Prostate gland (tissue), 2 donors: ENCODE data around the gene ZMPSTE24. TPM values are rescaled to one million over a fixed set of nuclear protein-coding genes. Genes with fewer than 3 reads are reported as not detected.

Source experiments
- DNase-seq: peaks from one replicate; pipeline ENCODE4 v3.0.0-alpha.2; 2019; ENCODE audit warnings: low spot score
- H3K27ac ChIP-seq, 2 donors: fragments of 200-600 bp; sonication (generic); 2 replicates each; pipeline ENCODE4 v1.5.1; 2017 to 2019
- H3K27me3 ChIP-seq: fragments of 200-600 bp; sonication (generic); replicated peaks from 2 replicates; pipeline ENCODE4 v1.5.1; 2019; ENCODE audit not compliant: insufficient read depth
- H3K36me3 ChIP-seq, 2 donors: fragments of 200-600 bp; sonication (generic); 1 replicate in 1 of 2; 2 replicates in 1 of 2; pipeline versions ENCODE4 v1.5.1 to v1.8.1; 2017 to 2019
- H3K4me1 ChIP-seq: fragments of 200-600 bp; sonication (generic); replicated peaks from 2 replicates; pipeline ENCODE4 v1.5.1; 2019
- H3K4me3 ChIP-seq, 2 donors: fragments of 200-600 bp; sonication (generic); 2 replicates each; pipeline ENCODE4 v1.5.1; 2017 to 2019
- H3K9me3 ChIP-seq: fragments of 200-600 bp; sonication (generic); 2 replicates; pipeline ENCODE4 v1.5.1; 2017
- CTCF ChIP-seq, 4 experiments: fragments of 200-600 bp in 2 of 4; fragments of 450-650 bp in 2 of 4; sonication (generic) in 2 of 4; IDR thresholded peaks; 1 replicate in 3 of 4; 2 replicates in 1 of 4; pipeline ENCODE4 v1.5.1; 2016 to 2019; ENCODE audit warnings: antibody characterized with exemption in 4 of 4, mild to moderate bottlenecking in 2 of 4, moderate library complexity in 2 of 4
- POLR2A ChIP-seq: fragments of 450-650 bp; IDR thresholded peaks from one replicate; pipeline ENCODE4 v1.6.1; 2016; ENCODE audit warnings: antibody characterized with exemption, mild to moderate bottlenecking
- POLR2AphosphoS5 ChIP-seq: sonication (generic); formaldehyde crosslinking; IDR thresholded peaks from one replicate; pipeline ENCODE4 v1.6.1; 2017; ENCODE audit warnings: antibody characterized with exemption
- WGBS: methylation state at CpG from one replicate; pipeline ENCODE4 v1.1.5; 2018; 5-methylcytosine and 5-hydroxymethylcytosine counted together
- intact Hi-C: fragments of 100-400 bp; cut with DNase I; formaldehyde crosslinking; loops from one replicate; pipeline ENCODE4 v1.14.2; 2022
- total RNA-seq, 2 donors: library from RNA; depleted of rRNA; stranded (reverse); fragments of >200 nt; gene quantifications; one replicate each; pipeline ENCODE4 v1.1.0, GENCODE V29; 2016

ZMPSTE24 gene
- total RNA-seq, 2 donors from 2014 or later = 32.8 to 57.7 TPM

DNA sequence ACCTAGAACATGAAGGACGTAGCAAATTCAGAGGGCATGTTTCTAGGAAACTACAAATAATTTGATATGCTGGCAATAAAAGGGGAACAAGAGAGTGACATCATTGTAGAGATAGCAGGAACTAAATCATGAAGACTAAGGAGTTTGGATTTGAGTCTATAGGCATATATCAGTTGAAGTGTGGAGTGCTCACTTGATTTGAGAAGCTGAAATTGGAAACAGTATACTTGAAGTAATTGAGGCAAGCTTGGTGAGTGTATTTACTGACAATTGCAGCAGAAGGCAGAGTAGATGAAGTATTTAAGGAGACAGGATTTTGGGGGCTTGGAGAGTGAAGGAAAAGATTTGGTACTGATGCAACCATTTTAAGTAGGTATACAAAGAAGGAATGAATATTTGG is 16.7 kb upstream of the ZMPSTE24 start:
- DNase-seq = no peak
- H3K36me3 ChIP-seq = no peaks in the 10 kb centered on the region
- no peaks in the 10 kb centered on the region for H3K9me3 ChIP-seq
- no peak for TF ChIP-seq POLR2AphosphoS5
- H3K4me3 ChIP-seq = no peak overlapping the region
- intact Hi-C loops = no loop called here
- 84% methylated on average over 1 of the region's 1 CpG for WGBS
- no peaks in the 10 kb centered on the region for H3K4me1 ChIP-seq
- no peaks in the 10 kb centered on the region for H3K27me3 ChIP-seq
- no peak overlapping the region for H3K27ac ChIP-seq

DNA sequence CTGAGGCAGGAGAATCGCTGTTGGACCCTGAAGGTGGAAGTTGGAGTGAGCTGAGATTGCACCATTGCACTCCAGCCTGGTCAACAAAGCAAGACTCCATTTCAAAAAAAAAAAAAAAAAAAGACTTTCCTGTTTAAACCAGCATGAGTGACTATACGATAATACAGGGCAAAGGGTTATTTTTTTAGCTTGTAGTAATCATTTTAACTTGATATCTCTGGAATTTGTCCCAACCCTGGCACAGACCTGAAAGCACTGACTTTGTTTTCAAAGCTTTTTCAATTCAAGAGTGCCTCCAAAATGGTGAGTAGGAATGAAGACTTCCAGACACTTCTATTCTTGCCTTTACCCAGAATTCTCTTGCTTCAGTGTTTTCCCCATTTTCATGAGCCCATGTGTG is 14.7 kb upstream of the ZMPSTE24 start:
- Histone ChIP-seq H3K27ac (no peak overlapping the region), H3K4me1 (no peaks in the 10 kb centered on the region), H3K4me3 (no peak overlapping the region), H3K27me3 (no peaks in the 10 kb centered on the region), H3K9me3 (no peaks in the 10 kb centered on the region), H3K36me3 (no peaks in the 10 kb centered on the region)
- TF ChIP-seq CTCF (IDR thresholded peaks at IDR 0.05) (no peak), POLR2A (no peak), POLR2AphosphoS5 (no peak)
- intact Hi-C loops = no loop called here
- no peak for DNase-seq
- WGBS = 62% methylated on average over 2 of the region's 2 CpGs

GRCh38 chr1:40244138-40244744 is 13.8 kb upstream of the ZMPSTE24 start:
- Histone ChIP-seq H3K4me3 (no peak overlapping the region), H3K27me3 (no peaks in the 10 kb centered on the region), H3K36me3 (no peaks in the 10 kb centered on the region), H3K4me1 (no peaks in the 10 kb centered on the region), H3K27ac (no peak overlapping the region), H3K9me3 (no peaks in the 10 kb centered on the region)
- intact Hi-C loops = no loop called here
- no peak for TF ChIP-seq CTCF (IDR thresholded peaks at IDR 0.05)
- no peak for TF ChIP-seq POLR2A
- TF ChIP-seq POLR2AphosphoS5 = no peak
- 62% methylated on average over 4 of the region's 4 CpGs for WGBS
- DNase-seq = no peak

DNA sequence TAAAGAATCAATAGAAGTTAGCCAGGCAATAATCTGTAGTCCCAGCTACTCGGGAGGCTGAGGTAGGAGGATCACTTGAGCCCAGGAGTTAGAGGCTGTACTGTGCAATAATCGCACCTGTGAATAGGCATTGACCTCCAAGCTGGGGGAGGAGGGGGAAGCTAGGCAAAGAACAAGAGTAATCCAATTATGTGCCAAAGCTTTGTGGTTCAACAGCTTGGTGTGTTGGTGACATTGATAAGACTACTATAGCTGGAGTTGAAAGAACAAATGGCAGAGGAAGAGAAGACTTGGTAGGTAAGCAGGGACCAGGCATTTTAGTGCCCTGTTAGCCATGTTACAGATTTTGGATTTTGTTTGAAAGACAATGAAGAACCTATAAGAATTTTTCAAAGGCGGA is 12.3 kb upstream of the ZMPSTE24 start:
- WGBS = 94% methylated on average over 3 of the region's 3 CpGs
- H3K27ac ChIP-seq = no peak overlapping the region
- no peaks in the 10 kb centered on the region for H3K4me1 ChIP-seq
- no peaks in the 10 kb centered on the region for H3K36me3 ChIP-seq
- intact Hi-C loops = no loop called here
- TF ChIP-seq POLR2A = no peak
- H3K4me3 ChIP-seq = no peak overlapping the region
- DNase-seq = no peak
- H3K9me3 ChIP-seq = no peaks in the 10 kb centered on the region
- no peaks in the 10 kb centered on the region for H3K27me3 ChIP-seq

GRCh38 chr1:40247655-40248054 is 10.4 kb upstream of the ZMPSTE24 start, which contains the start of gene TMCO2:
TSS of gene TMCO2 (plus strand) at chr1:40247937. CDS start at chr1:40247994, 57 bp downstream.
- H3K9me3 ChIP-seq = no peaks in the 10 kb centered on the region
- H3K36me3 ChIP-seq = no peaks in the 10 kb centered on the region
- WGBS = 43% methylated on average over 1 of the region's 1 CpG
- H3K4me1 ChIP-seq = no peaks in the 10 kb centered on the region
- TF ChIP-seq CTCF (IDR thresholded peaks at IDR 0.05) (no peak), POLR2A (no peak), POLR2AphosphoS5 (no peak)
- intact Hi-C loops = no loop called here
- no peaks in the 10 kb centered on the region for H3K27me3 ChIP-seq
- DNase-seq = no peak
- H3K4me3 ChIP-seq = no peak within 1 kb of the TSS
- H3K27ac ChIP-seq = no peak within 1 kb of the TSS

GRCh38 chr1:40248412-40248811 is 9.6 kb upstream of the ZMPSTE24 start:
- no peak for DNase-seq

More at GRCh38 chr1:40248412-40248811, 9.6 kb upstream of the ZMPSTE24 start:
- Histone ChIP-seq H3K4me1 (no peaks in the 10 kb centered on the region), H3K4me3 (no peak overlapping the region), H3K9me3 (no peaks in the 10 kb centered on the region), H3K27ac (no peak overlapping the region), H3K27me3 (no peaks in the 10 kb centered on the region), H3K36me3 (no peaks in the 10 kb centered on the region)
- intact Hi-C loops = no loop called here
- no peak for TF ChIP-seq POLR2AphosphoS5
- no peak for TF ChIP-seq POLR2A
- TF ChIP-seq CTCF (IDR thresholded peaks at IDR 0.05) = no peak
